ENCODE results near the gene GLDN. TPM values are rescaled to one million over a fixed set of nuclear protein-coding genes. Genes with fewer than 3 reads are reported as not detected.
"Not testable (repeated sequence)": the region's sequence is repeated elsewhere in the genome, so short reads cannot be mapped to it uniquely, and the experiment has no call there.

Gene GLDN
- total RNA-seq, 2 donors from 2014 or later: 1.2 to 1.4 TPM

DNA sequence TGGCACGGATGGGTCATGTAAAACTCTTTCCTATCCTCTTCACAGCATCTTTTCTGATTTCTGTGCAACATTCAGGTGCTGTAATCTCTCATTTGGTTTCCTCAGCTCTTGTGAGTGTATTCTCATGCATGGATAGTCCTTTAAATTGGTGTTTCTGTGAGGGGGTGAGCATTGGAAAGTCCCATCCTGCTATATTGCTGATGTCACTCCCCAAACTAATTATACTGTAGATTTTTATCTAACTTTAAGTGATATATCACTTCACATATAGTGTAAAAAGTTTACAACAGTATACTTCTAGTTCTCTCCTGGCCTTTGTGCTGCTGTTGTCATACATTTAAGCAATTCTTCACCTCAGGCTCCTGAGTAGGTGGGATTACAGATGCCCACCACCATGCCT is 102.7 kb downstream of the GLDN start:
- Histone ChIP-seq H3K27me3 (replicated peaks; ENCODE audit: insufficient read depth) (no peaks in the 10 kb centered on the region), H3K27ac (no peak overlapping the region), H3K4me3 (no peak overlapping the region), H3K4me1 (replicated peaks) (no peaks in the 10 kb centered on the region), H3K36me3 (no peaks in the 10 kb centered on the region), H3K9me3 (no peaks in the 10 kb centered on the region)
- WGBS: 100% methylated on average over 1 of the region's 1 CpG
- intact Hi-C loops (cut with DNase I): no loop called here
- DNase-seq (ENCODE audit: low spot score): no peak
- no peak for TF ChIP-seq POLR2AphosphoS5 (IDR thresholded peaks at IDR 0.05)
- no peak for TF ChIP-seq POLR2A (IDR thresholded peaks at IDR 0.05)
- TF ChIP-seq, protein P1, sequence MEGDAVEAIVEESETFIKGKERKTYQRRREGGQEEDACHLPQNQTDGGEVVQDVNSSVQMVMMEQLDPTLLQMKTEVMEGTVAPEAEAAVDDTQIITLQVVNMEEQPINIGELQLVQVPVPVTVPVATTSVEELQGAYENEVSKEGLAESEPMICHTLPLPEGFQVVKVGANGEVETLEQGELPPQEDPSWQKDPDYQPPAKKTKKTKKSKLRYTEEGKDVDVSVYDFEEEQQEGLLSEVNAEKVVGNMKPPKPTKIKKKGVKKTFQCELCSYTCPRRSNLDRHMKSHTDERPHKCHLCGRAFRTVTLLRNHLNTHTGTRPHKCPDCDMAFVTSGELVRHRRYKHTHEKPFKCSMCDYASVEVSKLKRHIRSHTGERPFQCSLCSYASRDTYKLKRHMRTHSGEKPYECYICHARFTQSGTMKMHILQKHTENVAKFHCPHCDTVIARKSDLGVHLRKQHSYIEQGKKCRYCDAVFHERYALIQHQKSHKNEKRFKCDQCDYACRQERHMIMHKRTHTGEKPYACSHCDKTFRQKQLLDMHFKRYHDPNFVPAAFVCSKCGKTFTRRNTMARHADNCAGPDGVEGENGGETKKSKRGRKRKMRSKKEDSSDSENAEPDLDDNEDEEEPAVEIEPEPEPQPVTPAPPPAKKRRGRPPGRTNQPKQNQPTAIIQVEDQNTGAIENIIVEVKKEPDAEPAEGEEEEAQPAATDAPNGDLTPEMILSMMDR (IDR thresholded peaks at IDR 0.05): no peak

DNA sequence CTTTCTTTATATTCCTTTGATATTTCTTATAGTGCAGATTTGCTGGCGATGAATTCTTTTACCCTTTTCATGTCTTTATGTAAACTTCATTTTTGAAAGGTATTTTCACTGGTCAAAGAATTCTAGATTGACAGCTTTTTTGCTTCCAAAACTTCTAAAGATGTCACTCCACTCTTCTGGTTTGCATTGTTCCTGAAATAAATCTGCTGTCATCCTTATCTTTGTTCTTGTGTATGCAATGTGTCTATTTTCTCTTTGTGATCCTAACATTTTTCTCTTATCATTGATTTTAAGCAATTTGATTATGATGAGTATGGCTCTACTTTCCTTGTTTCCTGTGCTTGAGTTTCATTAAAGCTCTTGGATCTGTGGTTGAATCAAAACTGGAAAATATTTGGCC is 103.4 kb downstream of the GLDN start:
- Histone ChIP-seq H3K27ac (no peak overlapping the region), H3K9me3 (no peaks in the 10 kb centered on the region), H3K4me3 (no peak overlapping the region), H3K27me3 (replicated peaks; ENCODE audit: insufficient read depth) (no peaks in the 10 kb centered on the region), H3K36me3 (no peaks in the 10 kb centered on the region), H3K4me1 (replicated peaks) (no peaks in the 10 kb centered on the region)
- no peak for DNase-seq (ENCODE audit: low spot score)
- 100% methylated on average over 1 of the region's 1 CpG for WGBS
- TF ChIP-seq POLR2A (IDR thresholded peaks at IDR 0.05): no peak
- intact Hi-C loops (cut with DNase I): no loop called here

DNA sequence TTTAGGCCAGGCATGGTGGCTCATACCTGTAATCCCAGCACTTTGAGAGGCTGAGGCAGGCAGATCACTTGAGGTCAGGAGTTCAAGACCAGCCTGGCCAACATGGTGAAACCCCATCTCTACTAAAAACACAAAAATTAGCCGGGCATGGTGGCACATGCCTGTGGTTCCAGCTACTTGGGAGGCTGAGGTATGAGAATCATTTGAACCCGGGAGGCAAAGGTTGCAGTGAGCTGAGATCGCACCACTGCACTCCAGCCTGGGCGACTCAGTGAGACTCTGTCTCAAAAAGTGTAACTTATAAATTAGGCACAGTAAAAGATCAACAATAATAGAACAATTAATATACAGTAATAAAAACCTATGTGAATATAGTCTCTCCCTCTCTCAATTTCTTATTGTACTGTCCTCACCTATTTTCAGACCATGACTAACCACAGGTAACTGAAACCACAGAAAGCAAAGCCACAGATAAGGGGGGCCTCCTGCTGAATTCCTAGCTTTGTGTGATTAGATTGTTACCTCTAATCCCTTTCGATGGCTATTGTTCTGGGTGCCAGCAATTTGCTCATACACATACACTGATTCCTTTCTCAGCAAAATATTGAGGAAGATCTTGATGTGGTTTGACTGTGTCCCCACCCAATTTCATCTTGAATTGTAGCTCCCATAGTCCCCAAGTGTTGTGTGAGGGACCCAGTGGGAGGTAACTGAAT is 104.7 kb downstream of the GLDN start:
- H3K4me3 ChIP-seq; H3K36me3 ChIP-seq; H3K27me3 ChIP-seq (replicated peaks; ENCODE audit: insufficient read depth); H3K27ac ChIP-seq; DNase-seq (ENCODE audit: low spot score); H3K9me3 ChIP-seq; H3K4me1 ChIP-seq (replicated peaks); intact Hi-C loops (cut with DNase I): not testable (repeated sequence)
- 94% methylated on average over 5 of the region's 5 CpGs for WGBS

DNA sequence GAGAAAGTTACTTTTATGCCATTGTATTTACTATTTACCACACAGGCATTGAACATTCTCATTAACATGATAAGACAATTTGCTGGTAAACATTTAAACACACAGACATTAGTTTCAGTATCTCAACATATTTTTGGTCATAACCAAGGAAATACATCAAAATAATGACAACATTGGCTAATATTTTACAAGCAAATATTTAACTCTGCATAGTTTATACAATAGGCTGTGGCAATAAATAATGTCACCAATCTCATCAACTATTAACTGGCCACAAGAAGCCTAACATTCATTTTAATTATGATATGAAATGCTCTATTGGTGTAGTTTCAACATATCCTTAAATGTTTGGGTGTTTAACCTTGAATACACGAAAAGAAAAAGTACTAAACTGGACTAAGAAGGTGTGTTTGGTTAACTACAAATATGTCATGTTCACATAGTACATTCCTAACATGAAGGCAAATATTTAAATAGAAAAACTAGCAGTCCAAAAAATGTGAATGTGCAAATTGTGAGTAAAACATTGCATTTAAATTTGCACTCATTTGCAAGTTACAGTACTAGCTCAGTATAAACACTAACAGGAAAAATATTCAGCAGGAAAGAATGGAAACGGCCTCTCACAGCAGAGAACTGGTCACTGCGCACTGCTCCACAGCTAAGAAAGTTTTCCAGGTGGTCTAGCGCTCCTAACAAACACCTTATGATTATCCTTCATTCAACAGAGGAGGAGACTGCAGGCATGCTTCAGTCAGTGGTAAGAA is 106.6 kb downstream of the GLDN start:
- H3K9me3 ChIP-seq: no peaks in the 10 kb centered on the region
- no peaks in the 10 kb centered on the region for H3K27me3 ChIP-seq (replicated peaks; ENCODE audit: insufficient read depth)
- WGBS: 82% methylated on average over 4 of the region's 4 CpGs
- no peak for DNase-seq (ENCODE audit: low spot score)
- H3K4me1 ChIP-seq (replicated peaks): no peaks in the 10 kb centered on the region
- intact Hi-C loops (cut with DNase I): no loop called here
- H3K4me3 ChIP-seq: no peak overlapping the region
- H3K36me3 ChIP-seq: no peaks in the 10 kb centered on the region
- no peak overlapping the region for H3K27ac ChIP-seq
- TF ChIP-seq, protein P1 (IDR thresholded peaks at IDR 0.05): no peak
- no peak for TF ChIP-seq POLR2AphosphoS5 (IDR thresholded peaks at IDR 0.05)
- TF ChIP-seq POLR2A (IDR thresholded peaks at IDR 0.05): no peak

DNA sequence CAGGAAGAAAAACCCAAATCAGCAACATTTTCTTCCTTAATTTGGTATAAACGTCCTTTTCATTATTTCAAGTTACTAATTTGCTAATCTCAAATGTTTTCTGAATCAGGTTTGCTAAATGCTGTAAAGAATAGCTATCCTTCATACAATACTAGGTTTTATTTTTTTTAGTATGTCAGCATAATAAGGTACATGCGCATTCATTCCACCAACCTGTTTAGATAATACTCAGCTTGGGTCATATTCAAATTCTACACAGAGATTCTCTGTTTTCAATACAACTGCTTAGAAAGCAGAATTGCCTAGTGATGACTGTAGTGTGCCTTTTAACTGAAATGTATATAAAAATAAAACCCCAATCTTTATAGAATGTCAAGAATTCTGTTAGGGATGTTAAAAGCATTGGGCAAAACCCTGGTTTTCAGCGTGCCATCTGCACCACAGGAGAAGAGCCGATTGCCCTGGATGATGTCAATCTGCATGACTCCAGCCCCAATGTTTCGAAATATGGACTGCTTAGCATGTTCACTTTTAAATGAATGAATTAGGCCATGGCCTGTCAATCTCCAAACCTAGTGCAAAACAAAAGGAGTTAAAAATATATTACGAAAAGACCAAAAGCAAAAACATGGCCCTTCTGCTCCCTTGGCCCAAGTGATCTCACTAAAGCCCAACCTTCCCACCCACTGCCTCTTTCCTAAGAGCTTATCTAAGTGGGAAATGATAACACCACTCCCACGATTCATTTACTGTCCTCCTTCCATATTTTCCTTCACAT is 107.4 kb downstream of the GLDN start:
- WGBS: 89% methylated on average over 7 of the region's 7 CpGs
- TF ChIP-seq, protein P1 (IDR thresholded peaks at IDR 0.05): no peak
- TF ChIP-seq POLR2A (IDR thresholded peaks at IDR 0.05) (no peak), POLR2AphosphoS5 (IDR thresholded peaks at IDR 0.05) (no peak)
- Histone ChIP-seq H3K4me3 (no peak overlapping the region), H3K27ac (no peak overlapping the region), H3K27me3 (replicated peaks; ENCODE audit: insufficient read depth) (no peaks in the 10 kb centered on the region), H3K36me3 (no peaks in the 10 kb centered on the region), H3K9me3 (no peaks in the 10 kb centered on the region), H3K4me1 (replicated peaks) (no peaks in the 10 kb centered on the region)
- no peak for DNase-seq (ENCODE audit: low spot score)
- intact Hi-C loops (cut with DNase I): no loop called here

All from prostate gland (tissue), 2 donors.